GM23338 (cell line): ENCODE data around the gene RHOB.

Source experiments
- CTCF ChIP-seq, 2 experiments: fragments of 200-600 bp in 1 of 2; sonication (generic) in 1 of 2; conservative IDR thresholded peaks; 2 replicates each; pipeline versions ENCODE4 v1.5.1 to v1.6.1; 2016 to 2017; ENCODE audit warnings: antibody characterized with exemption in 2 of 2, low read depth in 2 of 2, mild to moderate bottlenecking in 2 of 2, moderate library complexity in 1 of 2
- EZH2phosphoT487 ChIP-seq: fragments of 200-600 bp; sonication (generic); IDR thresholded peaks from one replicate; pipeline ENCODE4 v1.8.1; 2018; ENCODE audit warnings: antibody characterized with exemption; ENCODE audit not compliant: unreplicated experiment
- JUNB ChIP-seq: IDR thresholded peaks from one replicate; pipeline ENCODE4 v1.6.1; 2016; ENCODE audit warnings: antibody characterized with exemption; ENCODE audit not compliant: unreplicated experiment
- POLR2AphosphoS5 ChIP-seq: IDR thresholded peaks from 2 replicates; pipeline ENCODE4 v1.6.1; 2016; ENCODE audit warnings: antibody characterized with exemption, low read depth
- TF ChIP-seq, protein P1 (sequence below): IDR thresholded peaks from 2 replicates; pipeline ENCODE4 v1.6.1; 2016; ENCODE audit warnings: antibody characterized with exemption

GRCh38 chr2:20425884-20426283, 21.0 kb upstream of the RHOB start:
- TF ChIP-seq CTCF (conservative IDR thresholded peaks at IDR 0.05; ENCODE audit: low read depth in 2 of 2) (no peak), JUNB (no peak), POLR2AphosphoS5 (no peak), EZH2phosphoT487 (no peak)
- TF ChIP-seq, protein P1, sequence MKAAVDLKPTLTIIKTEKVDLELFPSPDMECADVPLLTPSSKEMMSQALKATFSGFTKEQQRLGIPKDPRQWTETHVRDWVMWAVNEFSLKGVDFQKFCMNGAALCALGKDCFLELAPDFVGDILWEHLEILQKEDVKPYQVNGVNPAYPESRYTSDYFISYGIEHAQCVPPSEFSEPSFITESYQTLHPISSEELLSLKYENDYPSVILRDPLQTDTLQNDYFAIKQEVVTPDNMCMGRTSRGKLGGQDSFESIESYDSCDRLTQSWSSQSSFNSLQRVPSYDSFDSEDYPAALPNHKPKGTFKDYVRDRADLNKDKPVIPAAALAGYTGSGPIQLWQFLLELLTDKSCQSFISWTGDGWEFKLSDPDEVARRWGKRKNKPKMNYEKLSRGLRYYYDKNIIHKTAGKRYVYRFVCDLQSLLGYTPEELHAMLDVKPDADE = no peak
